GM06990 (cell line): ENCODE results near the gene RASA3.

ENCODE experiments used
- DNase-seq: peaks from one replicate; pipeline ENCODE4 v3.0.0-alpha.2; 2011; ENCODE audit not compliant: insufficient read length; ENCODE audit errors: extremely low read depth
- H3K27me3 ChIP-seq: replicated peaks from 2 replicates; pipeline ENCODE4 v1.6.0; 2011; ENCODE audit warnings: low read length; ENCODE audit not compliant: control insufficient read depth, insufficient read depth
- H3K36me3 ChIP-seq: 2 replicates; pipeline ENCODE4 v1.5.1; 2011; ENCODE audit warnings: low read length; ENCODE audit not compliant: control insufficient read depth, insufficient read depth
- H3K4me3 ChIP-seq: replicated peaks from 2 replicates; pipeline ENCODE4 v1.5.1; 2011; ENCODE audit warnings: low read depth, mild to moderate bottlenecking, control low read depth, low read length
- CTCF ChIP-seq: IDR thresholded peaks from 2 replicates; pipeline ENCODE4 v1.5.1; 2011; ENCODE audit warnings: low read length, control low read depth, mild to moderate bottlenecking, inconsistent platforms; ENCODE audit not compliant: insufficient read depth, poor library complexity, severe bottlenecking

The RASA3 gene

GRCh38 chr13:113980489-113981064 lies 151.8 kb downstream of the RASA3 start:
- Histone ChIP-seq H3K4me3 (no peak overlapping the region), H3K36me3 (peaks cover 33% of the 10 kb centered on the region), H3K27me3 (no peaks in the 10 kb centered on the region)
- no peak for DNase-seq
- no peak for TF ChIP-seq CTCF

- Histone ChIP-seq H3K36me3 (peaks cover 34% of the 10 kb centered on the region), H3K27me3 (no peaks in the 10 kb centered on the region), H3K4me3 (no peak overlapping the region)
- no peak for DNase-seq
- TF ChIP-seq CTCF, result no peak
Observed at GRCh38 chr13:113979791-113980471, 152.5 kb downstream of the RASA3 start.

- H3K4me3 ChIP-seq, result no peak overlapping the region
- no peaks in the 10 kb centered on the region for H3K27me3 ChIP-seq
- no peak for DNase-seq
- peaks cover 35% of the 10 kb centered on the region for H3K36me3 ChIP-seq
- no peak for TF ChIP-seq CTCF
Observed at GRCh38 chr13:113978741-113979481, 153.5 kb downstream of the RASA3 start.

GRCh38 chr13:113977976-113978375 lies 154.4 kb downstream of the RASA3 start:
- no peak overlapping the region for H3K4me3 ChIP-seq
- H3K36me3 ChIP-seq, result peaks cover 37% of the 10 kb centered on the region
- H3K27me3 ChIP-seq, result no peaks in the 10 kb centered on the region
- no peak for TF ChIP-seq CTCF
- DNase-seq, result no peak

GRCh38 chr13:113976711-113977684 lies 155.4 kb downstream of the RASA3 start:
- DNase-seq, result no peak
- TF ChIP-seq CTCF, result no peak
- no peaks in the 10 kb centered on the region for H3K27me3 ChIP-seq
- H3K36me3 ChIP-seq, result peaks cover 32% of the 10 kb centered on the region
- no peak overlapping the region for H3K4me3 ChIP-seq
